ENCODE data around the gene WDR38.
"Not testable (repeated sequence)": the region's sequence is repeated elsewhere in the genome, so short reads cannot be mapped to it uniquely, and the experiment has no call there.

The WDR38 gene

GRCh38 chr9:124834591-124834990 lies 18.7 kb upstream of the WDR38 start:
- no peak overlapping the region for H3K4me2 ChIP-seq (ENCODE audit: low read length)
- no peaks in the 10 kb centered on the region for H3F3A ChIP-seq (ENCODE audit: insufficient read depth, low read length)
- no peaks in the 10 kb centered on the region for H4K20me1 ChIP-seq (ENCODE audit: insufficient read depth, low read length)
- H3K79me2 ChIP-seq (ENCODE audit: insufficient read depth, low read length): no peaks in the 10 kb centered on the region
- H3K4me1 ChIP-seq (ENCODE audit: insufficient read depth, low read length, severe bottlenecking): no peaks in the 10 kb centered on the region
- H3K9ac ChIP-seq (ENCODE audit: low read length): no peak overlapping the region
- no peak overlapping the region for H2AFZ ChIP-seq (ENCODE audit: low read length)
- no peaks in the 10 kb centered on the region for H3K9me3 ChIP-seq (ENCODE audit: low read length)
- no peak overlapping the region for H3K27ac ChIP-seq (ENCODE audit: low read depth, low read length, poor library complexity, severe bottlenecking)
- H3K36me3 ChIP-seq (ENCODE audit: insufficient read depth, low read length): no peaks in the 10 kb centered on the region
- no peak overlapping the region for H3K4me3 ChIP-seq (ENCODE audit: low read depth, low read length, poor library complexity, severe bottlenecking)
- no peaks in the 10 kb centered on the region for H3K9me2 ChIP-seq (ENCODE audit: low read depth, low read length)
- no peaks in the 10 kb centered on the region for H3K27me3 ChIP-seq (ENCODE audit: insufficient read depth, low read length)
- TF ChIP-seq EZH2 (IDR thresholded peaks at IDR 0.05; ENCODE audit: borderline replicate concordance, low read length) (no peak), CTCF (IDR thresholded peaks at IDR 0.05; ENCODE audit: low read length) (no peak)

DNA sequence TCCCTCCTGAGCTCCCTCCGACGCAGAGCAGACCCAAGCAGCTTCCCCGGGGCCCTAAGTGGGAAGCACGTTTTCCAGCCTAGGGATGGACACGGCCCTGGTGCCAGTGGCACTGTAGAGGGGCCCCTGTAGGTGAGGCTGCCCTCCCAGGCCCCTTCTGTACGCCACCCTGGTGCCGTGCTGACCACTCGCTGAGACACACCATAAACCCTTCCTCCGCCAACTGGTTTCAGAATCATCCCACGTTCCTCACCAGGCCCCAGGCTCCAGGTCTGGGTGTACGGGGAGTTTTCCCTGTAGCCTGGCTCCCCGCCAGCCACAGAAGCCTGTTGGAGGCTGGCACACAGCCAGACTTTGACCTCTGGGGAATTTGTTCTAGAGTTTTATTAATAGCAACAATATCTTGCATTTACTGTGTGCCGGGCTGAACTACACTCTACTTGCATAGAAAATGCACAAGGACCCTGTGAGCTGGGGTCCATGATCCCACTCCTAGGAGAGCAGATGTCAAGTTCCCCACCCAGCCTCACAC lies 18.2 kb upstream of the WDR38 start:
- no peaks in the 10 kb centered on the region for H3K9me2 ChIP-seq (ENCODE audit: low read depth, low read length)
- H3K36me3 ChIP-seq (ENCODE audit: insufficient read depth, low read length): no peaks in the 10 kb centered on the region
- no peak overlapping the region for H3K4me3 ChIP-seq (ENCODE audit: low read depth, low read length, poor library complexity, severe bottlenecking)
- H3K27ac ChIP-seq (ENCODE audit: low read depth, low read length, poor library complexity, severe bottlenecking): no peak overlapping the region
- peaks cover 2% of the 10 kb centered on the region for H3K4me1 ChIP-seq (ENCODE audit: insufficient read depth, low read length, severe bottlenecking)
- TF ChIP-seq CTCF (IDR thresholded peaks at IDR 0.05; ENCODE audit: low read length) (no peak), EZH2 (IDR thresholded peaks at IDR 0.05; ENCODE audit: borderline replicate concordance, low read length) (no peak)
- H3K27me3 ChIP-seq (ENCODE audit: insufficient read depth, low read length): no peaks in the 10 kb centered on the region
- no peaks in the 10 kb centered on the region for H4K20me1 ChIP-seq (ENCODE audit: insufficient read depth, low read length)
- H3K4me2 ChIP-seq (ENCODE audit: low read length): no peak overlapping the region
- no peaks in the 10 kb centered on the region for H3F3A ChIP-seq (ENCODE audit: insufficient read depth, low read length)
- no peak overlapping the region for H3K9ac ChIP-seq (ENCODE audit: low read length)
- no peaks in the 10 kb centered on the region for H3K79me2 ChIP-seq (ENCODE audit: insufficient read depth, low read length)
- no peaks in the 10 kb centered on the region for H3K9me3 ChIP-seq (ENCODE audit: low read length)
- no peak overlapping the region for H2AFZ ChIP-seq (ENCODE audit: low read length)

GRCh38 chr9:124838132-124838531 lies 15.1 kb upstream of the WDR38 start:
- not testable (repeated sequence) for H3K4me3 ChIP-seq (ENCODE audit: low read depth, low read length, poor library complexity, severe bottlenecking); H3K27ac ChIP-seq (ENCODE audit: low read depth, low read length, poor library complexity, severe bottlenecking); H3K4me1 ChIP-seq (ENCODE audit: insufficient read depth, low read length, severe bottlenecking); H3K9ac ChIP-seq (ENCODE audit: low read length); H3K9me2 ChIP-seq (ENCODE audit: low read depth, low read length); H3K4me2 ChIP-seq (ENCODE audit: low read length); H3K36me3 ChIP-seq (ENCODE audit: insufficient read depth, low read length); H4K20me1 ChIP-seq (ENCODE audit: insufficient read depth, low read length); H2AFZ ChIP-seq (ENCODE audit: low read length); H3F3A ChIP-seq (ENCODE audit: insufficient read depth, low read length); H3K79me2 ChIP-seq (ENCODE audit: insufficient read depth, low read length); H3K9me3 ChIP-seq (ENCODE audit: low read length); H3K27me3 ChIP-seq (ENCODE audit: insufficient read depth, low read length)

- H3K36me3 ChIP-seq (ENCODE audit: insufficient read depth, low read length); H3K9ac ChIP-seq (ENCODE audit: low read length); H3K9me3 ChIP-seq (ENCODE audit: low read length); H3K27ac ChIP-seq (ENCODE audit: low read depth, low read length, poor library complexity, severe bottlenecking); H3K27me3 ChIP-seq (ENCODE audit: insufficient read depth, low read length); H3K4me1 ChIP-seq (ENCODE audit: insufficient read depth, low read length, severe bottlenecking); H3K4me3 ChIP-seq (ENCODE audit: low read depth, low read length, poor library complexity, severe bottlenecking); H3K79me2 ChIP-seq (ENCODE audit: insufficient read depth, low read length); H2AFZ ChIP-seq (ENCODE audit: low read length); H3K9me2 ChIP-seq (ENCODE audit: low read depth, low read length); H4K20me1 ChIP-seq (ENCODE audit: insufficient read depth, low read length); H3K4me2 ChIP-seq (ENCODE audit: low read length); H3F3A ChIP-seq (ENCODE audit: insufficient read depth, low read length): not testable (repeated sequence)
These were observed 14.5 kb upstream of the WDR38 start for GRCh38 chr9:124838567-124839275.
